Ishikawa (cell line): ENCODE data around the gene PACS1.

Source experiments
- EP300 ChIP-seq: IDR thresholded peaks from 2 replicates; pipeline ENCODE4 v1.6.1; 2012; ENCODE audit warnings: borderline replicate concordance
- TF ChIP-seq, protein P1 (sequence below): IDR thresholded peaks from 2 replicates; pipeline ENCODE4 v1.6.1; 2012; ENCODE audit warnings: low read depth, mild to moderate bottlenecking
- TF ChIP-seq, protein P2 (sequence below): IDR thresholded peaks from 2 replicates; pipeline ENCODE4 v1.6.1; 2012

- TF ChIP-seq, protein P1, sequence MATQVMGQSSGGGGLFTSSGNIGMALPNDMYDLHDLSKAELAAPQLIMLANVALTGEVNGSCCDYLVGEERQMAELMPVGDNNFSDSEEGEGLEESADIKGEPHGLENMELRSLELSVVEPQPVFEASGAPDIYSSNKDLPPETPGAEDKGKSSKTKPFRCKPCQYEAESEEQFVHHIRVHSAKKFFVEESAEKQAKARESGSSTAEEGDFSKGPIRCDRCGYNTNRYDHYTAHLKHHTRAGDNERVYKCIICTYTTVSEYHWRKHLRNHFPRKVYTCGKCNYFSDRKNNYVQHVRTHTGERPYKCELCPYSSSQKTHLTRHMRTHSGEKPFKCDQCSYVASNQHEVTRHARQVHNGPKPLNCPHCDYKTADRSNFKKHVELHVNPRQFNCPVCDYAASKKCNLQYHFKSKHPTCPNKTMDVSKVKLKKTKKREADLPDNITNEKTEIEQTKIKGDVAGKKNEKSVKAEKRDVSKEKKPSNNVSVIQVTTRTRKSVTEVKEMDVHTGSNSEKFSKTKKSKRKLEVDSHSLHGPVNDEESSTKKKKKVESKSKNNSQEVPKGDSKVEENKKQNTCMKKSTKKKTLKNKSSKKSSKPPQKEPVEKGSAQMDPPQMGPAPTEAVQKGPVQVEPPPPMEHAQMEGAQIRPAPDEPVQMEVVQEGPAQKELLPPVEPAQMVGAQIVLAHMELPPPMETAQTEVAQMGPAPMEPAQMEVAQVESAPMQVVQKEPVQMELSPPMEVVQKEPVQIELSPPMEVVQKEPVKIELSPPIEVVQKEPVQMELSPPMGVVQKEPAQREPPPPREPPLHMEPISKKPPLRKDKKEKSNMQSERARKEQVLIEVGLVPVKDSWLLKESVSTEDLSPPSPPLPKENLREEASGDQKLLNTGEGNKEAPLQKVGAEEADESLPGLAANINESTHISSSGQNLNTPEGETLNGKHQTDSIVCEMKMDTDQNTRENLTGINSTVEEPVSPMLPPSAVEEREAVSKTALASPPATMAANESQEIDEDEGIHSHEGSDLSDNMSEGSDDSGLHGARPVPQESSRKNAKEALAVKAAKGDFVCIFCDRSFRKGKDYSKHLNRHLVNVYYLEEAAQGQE = no peak
- TF ChIP-seq, protein P2, sequence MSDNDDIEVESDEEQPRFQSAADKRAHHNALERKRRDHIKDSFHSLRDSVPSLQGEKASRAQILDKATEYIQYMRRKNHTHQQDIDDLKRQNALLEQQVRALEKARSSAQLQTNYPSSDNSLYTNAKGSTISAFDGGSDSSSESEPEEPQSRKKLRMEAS = no peak
- no peak for TF ChIP-seq EP300
Observed at GRCh38 chr11:66220566-66220935, 150.5 kb downstream of the PACS1 start.
